ENCODE results near the gene KRT2. TPM values are rescaled to one million over a fixed set of nuclear protein-coding genes. Genes with fewer than 3 reads are reported as not detected.

Gene KRT2
- total RNA-seq, 1 donor from 2014 or later = not detected

GRCh38 chr12:52662093-52662917 lies 10.3 kb upstream of the KRT2 start:
- no peak for DNase-seq (ENCODE audit: low read depth, low spot score)
- no peaks in the 10 kb centered on the region for H3K4me1 Mint-ChIP-seq
- H3K4me3 Mint-ChIP-seq = no peak overlapping the region
- no peaks in the 10 kb centered on the region for H3K9me3 Mint-ChIP-seq
- H3K36me3 Mint-ChIP-seq (ENCODE audit: low read depth) = no peaks in the 10 kb centered on the region
- H3K27ac Mint-ChIP-seq (ENCODE audit: unreplicated experiment) = no peak overlapping the region
- peaks cover 39% of the 10 kb centered on the region for H3K27me3 Mint-ChIP-seq (ENCODE audit: low read depth)
- TF ChIP-seq, protein P1, sequence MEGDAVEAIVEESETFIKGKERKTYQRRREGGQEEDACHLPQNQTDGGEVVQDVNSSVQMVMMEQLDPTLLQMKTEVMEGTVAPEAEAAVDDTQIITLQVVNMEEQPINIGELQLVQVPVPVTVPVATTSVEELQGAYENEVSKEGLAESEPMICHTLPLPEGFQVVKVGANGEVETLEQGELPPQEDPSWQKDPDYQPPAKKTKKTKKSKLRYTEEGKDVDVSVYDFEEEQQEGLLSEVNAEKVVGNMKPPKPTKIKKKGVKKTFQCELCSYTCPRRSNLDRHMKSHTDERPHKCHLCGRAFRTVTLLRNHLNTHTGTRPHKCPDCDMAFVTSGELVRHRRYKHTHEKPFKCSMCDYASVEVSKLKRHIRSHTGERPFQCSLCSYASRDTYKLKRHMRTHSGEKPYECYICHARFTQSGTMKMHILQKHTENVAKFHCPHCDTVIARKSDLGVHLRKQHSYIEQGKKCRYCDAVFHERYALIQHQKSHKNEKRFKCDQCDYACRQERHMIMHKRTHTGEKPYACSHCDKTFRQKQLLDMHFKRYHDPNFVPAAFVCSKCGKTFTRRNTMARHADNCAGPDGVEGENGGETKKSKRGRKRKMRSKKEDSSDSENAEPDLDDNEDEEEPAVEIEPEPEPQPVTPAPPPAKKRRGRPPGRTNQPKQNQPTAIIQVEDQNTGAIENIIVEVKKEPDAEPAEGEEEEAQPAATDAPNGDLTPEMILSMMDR (conservative IDR thresholded peaks at IDR 0.05) = no peak

DNA sequence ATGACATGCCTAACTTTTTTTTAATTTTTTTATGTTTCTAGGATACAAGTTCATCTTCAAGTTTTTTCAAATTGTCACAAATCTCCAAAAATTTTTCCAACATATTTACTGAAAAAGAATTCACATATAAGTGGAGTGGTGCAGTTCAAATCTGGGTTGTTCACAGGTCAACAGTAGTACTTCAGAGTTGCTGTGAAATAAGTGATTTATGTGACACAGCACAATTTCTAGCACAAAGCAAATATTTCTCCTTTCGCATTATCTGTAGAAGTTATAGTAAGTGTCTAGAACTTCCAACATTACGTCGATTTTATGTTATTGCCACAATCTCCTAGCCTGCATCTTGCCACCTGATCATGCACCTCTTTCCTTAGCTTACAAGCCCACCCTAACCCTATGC lies 9.7 kb upstream of the KRT2 start:
- DNase-seq (ENCODE audit: low read depth, low spot score) = no peak
- Mint-ChIP-seq H3K27me3 (ENCODE audit: low read depth) (peaks cover 38% of the 10 kb centered on the region), H3K36me3 (ENCODE audit: low read depth) (no peaks in the 10 kb centered on the region), H3K27ac (ENCODE audit: unreplicated experiment) (no peak overlapping the region), H3K4me1 (no peaks in the 10 kb centered on the region), H3K4me3 (no peak overlapping the region), H3K9me3 (no peaks in the 10 kb centered on the region)
- TF ChIP-seq, protein P1 (conservative IDR thresholded peaks at IDR 0.05) = no peak

GRCh38 chr12:52660934-52661499 lies 9.0 kb upstream of the KRT2 start:
- TF ChIP-seq, protein P1 (conservative IDR thresholded peaks at IDR 0.05) = no peak
- Mint-ChIP-seq H3K27ac (ENCODE audit: unreplicated experiment) (no peak overlapping the region), H3K4me3 (no peak overlapping the region), H3K4me1 (no peaks in the 10 kb centered on the region), H3K9me3 (no peaks in the 10 kb centered on the region), H3K27me3 (ENCODE audit: low read depth) (peaks cover 38% of the 10 kb centered on the region), H3K36me3 (ENCODE audit: low read depth) (no peaks in the 10 kb centered on the region)
- no peak for DNase-seq (ENCODE audit: low read depth, low spot score)

DNA sequence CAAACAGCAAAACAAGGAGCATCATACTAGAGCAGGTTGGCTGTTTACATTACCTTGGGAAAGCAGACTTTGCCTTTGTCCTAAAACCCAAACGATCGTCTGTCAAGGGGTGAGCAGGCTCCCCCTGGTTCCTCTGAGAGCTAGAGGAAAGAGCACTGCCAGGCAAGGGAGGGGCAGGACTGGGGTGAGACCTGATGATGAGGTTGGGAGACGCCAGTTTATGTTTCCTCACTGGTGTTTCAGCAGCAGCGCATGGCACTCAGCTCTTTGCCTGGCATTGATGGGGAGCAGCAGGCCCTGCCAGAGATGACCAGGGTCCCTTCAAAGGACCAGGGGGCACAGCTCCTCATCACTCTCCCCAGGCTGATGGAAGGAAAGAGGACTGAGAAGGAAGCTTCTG lies 7.9 kb upstream of the KRT2 start:
- Mint-ChIP-seq H3K36me3 (ENCODE audit: low read depth) (no peaks in the 10 kb centered on the region), H3K27me3 (ENCODE audit: low read depth) (peaks cover 37% of the 10 kb centered on the region), H3K4me3 (no peak overlapping the region), H3K9me3 (no peaks in the 10 kb centered on the region), H3K27ac (ENCODE audit: unreplicated experiment) (no peak overlapping the region), H3K4me1 (no peaks in the 10 kb centered on the region)
- TF ChIP-seq, protein P1 (conservative IDR thresholded peaks at IDR 0.05) = no peak
- DNase-seq (ENCODE audit: low read depth, low spot score) = no peak

DNA sequence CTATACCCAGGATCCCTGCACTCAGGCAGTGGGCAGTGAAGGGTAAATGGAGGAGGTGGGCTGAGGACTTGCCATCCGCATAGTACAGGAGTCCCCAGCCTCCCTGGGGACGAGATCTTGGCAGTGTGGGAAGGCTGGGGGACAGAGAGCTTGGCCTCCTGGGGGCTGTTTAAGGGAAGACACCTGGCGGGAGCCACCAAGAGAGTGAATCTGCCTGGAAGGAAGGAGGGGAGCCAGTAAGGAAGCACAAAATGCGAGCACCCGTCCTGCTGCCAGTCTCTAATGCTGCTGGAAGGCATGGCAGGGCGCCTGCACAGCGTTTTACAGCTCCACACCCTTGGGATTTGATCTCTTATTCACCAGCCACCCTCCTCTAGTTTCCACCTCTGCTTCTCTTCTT lies 7.4 kb upstream of the KRT2 start:
- H3K27me3 Mint-ChIP-seq (ENCODE audit: low read depth) = peaks cover 40% of the 10 kb centered on the region
- H3K9me3 Mint-ChIP-seq = no peaks in the 10 kb centered on the region
- H3K36me3 Mint-ChIP-seq (ENCODE audit: low read depth) = no peaks in the 10 kb centered on the region

More for the DNA sequence above, 7.4 kb upstream of the KRT2 start:
- no peak for DNase-seq (ENCODE audit: low read depth, low spot score)
- Mint-ChIP-seq H3K4me1 (no peaks in the 10 kb centered on the region), H3K27ac (ENCODE audit: unreplicated experiment) (no peak overlapping the region), H3K4me3 (no peak overlapping the region)
- TF ChIP-seq, protein P1 (conservative IDR thresholded peaks at IDR 0.05) = no peak

Measured in neural crest cell (in vitro differentiated cells).